NCI-H2196 (cell line): ENCODE results near the gene LCOR.

Experiments
- DNase-seq: peaks from one replicate; lab custom pipeline; 2025; ENCODE audit not compliant: unreplicated experiment; lab: John Stamatoyannopoulos, UW

LCOR gene

DNA sequence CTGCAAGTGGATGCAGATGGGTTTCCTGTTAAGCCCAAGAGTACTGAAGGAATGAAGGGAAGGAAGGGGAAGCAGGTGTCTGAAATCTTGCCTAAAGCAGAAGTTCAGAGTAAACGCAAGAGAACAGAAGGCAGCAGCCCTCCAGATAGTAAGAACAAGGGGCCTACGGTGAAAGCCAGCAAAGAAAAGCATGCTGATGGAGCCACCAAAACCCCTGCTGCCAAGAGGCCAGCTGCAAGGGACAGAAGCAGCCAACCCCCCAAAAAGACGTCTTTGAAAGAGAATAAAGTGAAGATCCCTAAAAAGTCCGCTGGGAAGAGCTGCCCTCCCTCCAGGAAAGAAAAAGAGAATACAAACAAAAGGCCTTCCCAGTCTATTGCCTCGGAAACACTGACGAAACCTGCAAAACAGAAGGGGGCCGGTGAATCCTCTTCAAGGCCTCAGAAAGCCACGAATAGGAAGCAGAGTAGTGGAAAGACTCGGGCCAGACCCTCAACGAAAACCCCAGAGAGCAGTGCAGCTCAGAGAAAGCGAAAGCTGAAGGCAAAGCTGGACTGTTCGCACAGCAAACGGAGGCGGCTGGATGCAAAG is 152.5 kb downstream of the LCOR start:
- DNase-seq, result no peak

- DNase-seq, result no peak
Observed at GRCh38 chr10:96986200-96986856, 154.2 kb downstream of the LCOR start.

GRCh38 chr10:96987141-96987841 is 155.2 kb downstream of the LCOR start:
- no peak for DNase-seq

- no peak for DNase-seq
Observed at GRCh38 chr10:96987842-96988175, 155.7 kb downstream of the LCOR start.

DNA sequence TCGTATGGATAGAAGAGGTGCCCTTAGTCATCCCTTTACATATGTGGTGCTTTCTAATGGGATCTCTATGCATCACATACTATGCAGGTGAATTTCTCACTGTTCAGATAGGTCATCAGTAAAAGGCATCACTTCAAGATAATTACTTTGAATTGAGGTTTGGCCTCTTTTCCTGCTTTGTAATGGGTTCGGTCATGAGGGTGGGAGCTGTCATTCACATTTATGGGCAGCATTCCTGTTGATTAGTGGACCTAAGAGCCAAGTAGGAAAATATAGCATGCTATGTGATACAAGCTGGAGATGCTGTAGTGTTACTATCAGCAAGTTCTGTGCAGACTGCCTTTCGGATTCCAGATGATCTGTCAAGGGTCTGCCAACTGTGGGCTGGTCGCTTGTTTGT is 156.3 kb downstream of the LCOR start:
- no peak for DNase-seq

DNA sequence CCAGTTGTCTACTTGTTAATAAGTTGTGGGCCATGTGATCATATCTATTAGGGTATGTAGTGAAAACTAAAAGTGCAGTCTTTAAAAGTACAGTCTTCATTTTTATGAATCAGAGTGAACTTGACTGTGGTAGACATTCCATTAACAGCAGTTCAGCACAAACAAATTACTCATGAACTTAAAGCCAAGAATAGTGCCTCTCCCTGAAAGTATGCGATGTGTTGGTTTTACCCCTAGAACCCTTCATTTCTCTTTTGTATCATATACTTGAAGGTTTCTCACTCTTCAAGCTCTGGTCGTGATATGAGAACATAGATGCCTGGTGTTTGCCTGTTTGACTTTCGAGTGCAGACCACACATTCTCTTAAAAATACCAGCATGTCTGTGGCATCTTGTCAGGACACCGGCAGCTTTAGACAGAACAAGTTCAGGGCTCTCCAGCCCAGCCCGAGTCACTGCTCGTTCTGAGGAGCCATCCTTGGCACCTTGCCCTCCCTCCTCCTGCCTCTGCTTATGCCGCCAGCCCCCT is 159.3 kb downstream of the LCOR start:
- no peak for DNase-seq

DNA sequence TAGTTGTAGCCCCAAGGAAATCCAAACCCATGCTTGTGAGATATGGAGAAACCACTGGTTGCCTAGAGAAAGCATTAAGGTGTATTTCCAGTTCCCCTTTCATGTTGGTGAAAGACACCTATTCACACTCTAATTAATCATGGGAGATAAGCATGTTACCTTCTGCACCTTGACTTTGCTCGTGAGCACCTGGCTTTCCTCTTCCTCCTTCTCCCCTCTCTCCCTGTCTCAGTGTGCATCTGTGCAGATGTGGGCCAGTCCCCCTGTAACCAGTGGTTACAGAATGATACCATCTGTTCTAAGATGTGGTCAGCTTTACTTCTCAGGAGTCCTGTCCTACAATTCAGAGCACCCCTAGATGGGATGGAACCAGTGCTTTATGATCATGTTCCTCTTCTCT is 160.6 kb downstream of the LCOR start:
- no peak for DNase-seq

DNA sequence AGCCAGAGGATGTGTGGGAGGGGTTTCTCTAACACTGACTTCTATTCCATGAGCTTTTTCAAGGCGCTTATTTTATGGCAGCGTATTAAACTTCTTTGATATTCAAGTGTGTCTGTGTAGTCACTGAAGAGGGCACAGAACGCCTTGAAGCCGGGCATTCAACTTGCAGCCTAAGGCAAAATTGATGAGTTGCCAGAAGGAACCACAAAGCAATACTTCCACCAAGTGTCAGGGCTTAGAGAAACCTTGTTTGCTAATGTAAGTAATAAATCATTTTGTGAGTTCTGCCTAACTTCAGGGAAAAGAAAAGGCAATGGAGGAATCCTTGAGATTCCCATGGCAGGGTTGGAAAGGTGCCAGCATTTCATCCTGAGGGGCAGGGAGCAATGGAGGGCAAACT is 163.8 kb downstream of the LCOR start:
- no peak for DNase-seq

- no peak for DNase-seq
Observed at GRCh38 chr10:96996275-96996965, 164.3 kb downstream of the LCOR start.

DNA sequence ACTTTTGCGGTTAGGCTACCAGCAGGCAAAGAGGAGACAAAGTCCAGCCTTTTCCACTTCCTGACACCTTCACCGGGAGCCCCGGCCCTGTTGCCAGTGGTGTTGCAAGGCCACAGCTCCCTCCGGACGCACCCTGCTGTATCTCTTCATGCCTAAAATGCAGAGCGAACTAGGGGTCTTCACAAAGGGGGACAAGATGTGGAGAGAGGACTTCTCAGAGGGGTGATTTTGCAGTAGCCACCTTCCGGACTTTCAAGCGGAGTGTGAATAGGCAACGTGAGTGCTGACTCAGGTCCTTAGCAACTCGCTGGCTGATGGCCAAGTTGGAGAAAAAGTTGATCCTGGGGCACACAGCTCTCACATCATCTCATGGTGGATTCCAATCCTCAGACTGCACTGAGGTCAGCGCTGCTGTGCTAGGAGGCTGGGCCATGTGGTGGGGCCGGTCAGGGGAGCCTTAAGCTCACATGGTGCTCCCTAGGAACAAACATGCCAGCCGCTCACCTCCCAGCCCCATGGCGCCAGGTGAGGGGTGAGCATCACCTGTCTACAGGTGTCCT is 166.3 kb downstream of the LCOR start:
- no peak for DNase-seq

- DNase-seq, result no peak
Observed at GRCh38 chr10:96999337-96999736, 167.2 kb downstream of the LCOR start.

GRCh38 chr10:96999987-97000386 is 167.9 kb downstream of the LCOR start:
- no peak for DNase-seq

DNA sequence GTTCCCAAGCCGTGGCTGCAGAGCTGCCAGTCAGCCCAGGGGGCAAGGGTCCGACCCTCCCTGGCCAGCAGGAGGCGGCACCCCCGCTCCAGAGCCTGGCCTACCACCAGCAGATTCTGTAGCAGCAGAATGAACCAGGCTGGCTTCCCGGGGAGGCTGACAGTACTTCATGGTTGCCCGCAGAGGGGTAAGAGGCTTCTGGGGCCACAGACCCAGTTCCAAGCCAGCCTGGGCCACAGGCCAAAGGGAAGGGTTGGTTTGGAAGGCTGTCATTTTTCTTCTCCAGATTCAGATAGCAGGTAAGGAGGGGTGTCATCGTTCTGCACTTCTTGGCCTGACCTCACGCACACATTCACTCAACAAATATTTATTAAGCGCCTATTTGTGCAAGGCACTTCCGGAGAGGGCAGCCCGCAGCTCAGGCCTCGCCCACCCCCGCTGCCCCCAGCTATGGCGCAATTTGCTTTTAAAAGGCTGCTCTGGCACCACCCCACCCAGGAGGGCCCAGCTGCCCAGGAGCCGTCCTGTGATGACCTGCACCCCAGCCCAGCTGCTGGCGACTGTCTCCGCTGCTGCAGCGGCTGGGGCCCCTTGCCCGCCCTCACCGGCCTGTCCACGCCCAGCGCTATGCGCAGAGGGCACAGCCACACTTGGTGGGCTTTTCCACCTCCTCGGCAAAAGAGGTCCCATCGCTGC is 168.5 kb downstream of the LCOR start:
- DNase-seq, result no peak

DNA sequence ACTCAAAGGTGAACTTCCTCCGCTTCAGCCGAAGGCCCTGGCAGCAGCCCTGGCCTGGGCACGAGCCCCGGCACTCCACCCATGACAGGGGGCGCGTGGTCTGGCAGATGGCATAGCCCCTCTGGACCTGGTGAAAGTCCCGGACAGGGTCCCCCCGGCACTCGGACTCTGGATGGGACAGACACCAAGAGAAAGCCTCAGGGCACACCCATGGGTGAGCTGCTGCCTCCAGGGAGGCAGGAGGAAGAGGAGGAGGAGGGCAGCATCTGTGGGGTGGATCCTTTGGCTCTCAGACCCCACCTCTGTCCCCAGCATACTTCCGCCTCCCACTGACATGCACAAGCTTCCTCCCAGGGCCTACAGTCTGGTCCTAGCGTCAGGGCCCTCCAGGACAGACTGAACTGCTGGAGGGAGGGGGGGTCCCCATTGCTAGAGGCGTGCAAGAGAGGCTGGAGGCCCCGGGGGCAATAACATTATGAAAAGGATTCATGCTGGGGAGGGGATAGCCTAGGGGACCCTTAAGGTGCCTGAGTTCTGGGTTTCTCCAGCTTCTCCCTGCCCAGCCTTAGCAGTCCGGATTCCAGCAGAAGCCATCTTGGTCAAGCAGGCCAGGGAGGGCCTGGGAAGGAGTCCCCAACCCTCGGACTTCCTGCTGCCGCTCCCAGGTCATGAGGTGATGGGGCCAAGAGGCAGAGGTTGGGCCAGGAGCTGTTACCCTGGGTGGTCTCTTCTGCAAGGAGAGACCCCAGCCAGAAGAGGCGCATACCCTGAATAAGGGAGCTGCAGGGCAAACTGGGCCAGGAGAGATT is 169.3 kb downstream of the LCOR start:
- no peak for DNase-seq

- no peak for DNase-seq
Observed at GRCh38 chr10:97002670-97003069, 170.6 kb downstream of the LCOR start.

- DNase-seq, result no peak
Observed at GRCh38 chr10:97003151-97003803, 171.2 kb downstream of the LCOR start.

DNA sequence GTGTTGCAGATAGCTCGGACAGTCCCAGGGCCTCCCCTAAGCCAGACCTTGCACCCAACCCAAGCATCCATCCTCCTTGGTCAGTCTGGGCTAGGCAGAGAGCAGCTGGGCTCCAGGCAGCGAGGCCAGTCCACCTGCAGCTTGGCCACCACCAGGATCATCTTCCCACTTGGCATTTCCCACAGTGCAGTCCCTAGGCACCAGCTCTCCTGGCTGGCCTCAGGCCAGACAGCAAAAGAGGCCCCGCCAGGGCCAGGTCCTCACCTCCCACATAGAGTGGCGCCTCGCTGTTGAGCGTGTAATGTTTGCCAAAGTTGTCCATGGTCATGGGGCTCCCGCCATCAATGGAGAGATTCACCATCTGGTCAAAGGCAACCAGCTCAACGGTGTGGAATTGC is 171.7 kb downstream of the LCOR start:
- no peak for DNase-seq

DNA sequence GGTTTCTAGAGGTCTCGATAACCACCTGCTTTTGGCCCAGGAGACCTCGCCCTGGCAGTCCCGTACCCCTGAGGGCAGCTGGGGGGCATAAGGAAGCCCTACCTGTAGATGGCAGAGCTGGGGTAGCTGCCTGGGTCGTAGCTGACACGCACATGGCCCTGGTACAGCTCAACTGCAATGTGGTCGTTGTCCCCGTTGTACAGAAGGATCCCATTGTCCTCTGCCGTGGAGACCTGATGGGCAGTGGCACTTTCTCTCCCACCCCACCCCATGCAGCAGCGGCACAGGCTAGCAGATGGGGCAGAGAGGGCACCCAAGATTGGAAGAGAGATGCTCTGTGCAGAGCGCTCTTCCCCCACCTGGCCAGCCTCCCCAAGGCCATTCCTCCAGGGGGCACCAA is 172.5 kb downstream of the LCOR start:
- DNase-seq, result no peak

DNA sequence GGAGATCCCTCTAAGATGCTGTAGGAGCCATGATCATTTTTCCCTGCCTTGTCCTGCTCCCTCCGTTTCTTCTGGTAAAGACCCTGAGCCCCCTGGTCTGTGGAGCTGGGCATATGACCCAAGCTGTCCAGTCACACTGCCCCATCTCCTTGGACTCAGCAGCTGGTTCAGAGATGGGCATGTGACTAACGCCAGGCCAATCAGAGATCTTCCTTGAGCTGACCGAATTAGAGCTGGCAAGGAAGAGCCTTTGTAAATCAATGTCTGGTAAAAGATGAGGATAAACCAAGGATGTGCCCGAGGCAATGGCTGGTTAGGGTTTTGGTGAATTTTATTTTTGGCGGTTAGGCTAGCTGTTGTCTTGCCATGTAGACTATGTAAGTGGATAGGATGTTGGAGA is 173.3 kb downstream of the LCOR start:
- no peak for DNase-seq

- DNase-seq, result no peak
Observed at GRCh38 chr10:97006364-97006763, 174.3 kb downstream of the LCOR start.
